ENCODE results near the gene FHIT.
"Not testable (repeated sequence)": the region's sequence is repeated elsewhere in the genome, so short reads cannot be mapped to it uniquely, and the experiment has no call there.

FHIT gene

DNA sequence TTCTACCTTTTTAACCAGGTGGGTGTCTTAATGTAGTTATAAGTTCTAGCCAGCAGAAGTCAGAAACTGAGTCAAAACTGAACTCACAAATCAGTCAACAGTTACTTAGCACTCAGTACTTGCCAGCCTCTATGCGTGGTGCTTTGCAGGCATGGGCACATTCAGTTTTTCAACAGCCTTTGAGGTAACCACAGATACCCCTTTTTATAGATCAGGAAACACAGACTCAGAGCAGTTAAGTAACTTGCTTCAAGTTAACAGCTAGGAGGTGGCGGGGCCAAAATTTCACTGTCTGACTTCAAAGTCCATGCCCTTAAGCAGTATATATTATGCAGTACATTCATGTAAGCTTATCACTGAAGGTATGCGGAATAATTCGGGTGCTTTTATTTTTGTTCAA lies 139.4 kb downstream of the FHIT start:
- DNase-seq (ENCODE audit: low spot score) = no peak

DNA sequence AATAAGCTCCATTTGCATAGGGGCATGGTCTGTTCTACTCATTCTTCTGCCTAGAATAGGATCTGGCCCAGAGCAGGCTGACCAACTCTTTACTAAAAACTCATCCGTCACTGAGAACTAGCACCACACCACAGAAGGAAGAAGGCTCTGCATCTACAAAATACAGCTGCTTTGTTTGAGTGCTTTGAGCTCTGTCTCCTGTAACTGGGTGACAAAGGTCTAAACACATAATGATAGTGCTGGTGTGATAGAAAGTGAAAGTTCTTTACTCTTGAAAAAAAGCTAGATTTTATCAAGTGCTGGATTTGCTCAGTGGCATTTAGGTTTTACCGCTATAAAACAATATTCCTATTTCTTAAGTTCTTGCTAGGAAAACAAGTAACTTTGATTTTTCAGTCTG lies 140.7 kb downstream of the FHIT start:
- DNase-seq (ENCODE audit: low spot score) = no peak

DNA sequence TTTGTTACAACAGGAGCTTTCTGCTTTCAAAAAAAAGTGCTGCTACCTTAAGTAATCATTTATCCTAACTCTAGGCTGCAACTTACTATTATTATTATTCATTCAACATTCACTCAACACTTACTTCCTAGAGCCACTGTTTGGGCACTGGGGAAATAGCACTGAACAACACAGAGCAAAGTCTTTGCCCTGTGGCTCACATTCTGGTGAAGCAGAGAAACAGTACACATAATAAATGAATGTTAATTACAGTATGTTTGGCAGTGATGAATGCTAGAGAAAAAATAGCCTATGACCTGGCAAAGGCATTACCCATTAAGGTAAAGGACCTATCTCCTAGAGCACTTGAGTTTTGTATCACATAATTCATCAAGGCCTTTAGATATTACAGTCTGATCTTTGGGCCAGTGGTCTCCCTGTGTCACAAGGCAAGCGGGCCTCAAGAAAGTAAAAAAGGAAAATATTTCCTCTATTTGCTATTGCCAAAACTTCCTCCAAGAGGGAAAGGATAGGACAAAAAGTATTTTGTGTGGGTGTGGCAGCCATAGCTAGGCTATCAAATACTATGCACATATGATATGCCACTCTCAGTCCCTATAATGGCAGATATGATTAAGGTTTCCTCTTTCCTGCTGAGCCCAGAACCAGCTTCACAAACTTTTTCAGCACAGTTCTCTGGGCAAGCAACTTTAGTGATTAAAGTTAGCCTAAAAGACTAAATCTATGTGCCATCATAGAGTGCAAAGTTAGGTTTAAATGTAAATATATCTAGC lies 142.8 kb downstream of the FHIT start:
- no peak for DNase-seq (ENCODE audit: low spot score)

GRCh38 chr3:61094608-61095007 lies 156.6 kb downstream of the FHIT start:
- DNase-seq (ENCODE audit: low spot score) = no peak

DNA sequence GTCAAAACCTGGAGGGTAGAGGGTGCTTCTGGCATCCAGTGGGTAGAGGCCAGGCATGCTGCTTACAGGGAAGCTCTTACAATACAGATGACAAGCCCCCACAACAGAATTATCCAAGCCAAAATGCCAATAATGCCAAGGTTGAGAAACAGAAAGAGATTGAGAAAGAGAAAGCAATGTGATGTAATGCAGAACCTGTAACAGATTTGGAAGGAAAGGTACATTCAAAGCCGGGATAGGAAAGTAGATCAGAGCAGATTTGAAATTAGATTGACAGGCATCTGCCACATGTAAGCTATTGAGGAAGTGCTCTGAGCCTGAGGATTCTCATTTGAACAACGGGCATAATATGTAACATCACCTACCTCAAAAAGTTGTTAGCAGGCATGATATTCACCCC lies 157.9 kb downstream of the FHIT start:
- no peak for DNase-seq (ENCODE audit: low spot score)

- no peak for DNase-seq (ENCODE audit: low spot score)
Observed at GRCh38 chr3:61092870-61093269, 158.4 kb downstream of the FHIT start.

DNA sequence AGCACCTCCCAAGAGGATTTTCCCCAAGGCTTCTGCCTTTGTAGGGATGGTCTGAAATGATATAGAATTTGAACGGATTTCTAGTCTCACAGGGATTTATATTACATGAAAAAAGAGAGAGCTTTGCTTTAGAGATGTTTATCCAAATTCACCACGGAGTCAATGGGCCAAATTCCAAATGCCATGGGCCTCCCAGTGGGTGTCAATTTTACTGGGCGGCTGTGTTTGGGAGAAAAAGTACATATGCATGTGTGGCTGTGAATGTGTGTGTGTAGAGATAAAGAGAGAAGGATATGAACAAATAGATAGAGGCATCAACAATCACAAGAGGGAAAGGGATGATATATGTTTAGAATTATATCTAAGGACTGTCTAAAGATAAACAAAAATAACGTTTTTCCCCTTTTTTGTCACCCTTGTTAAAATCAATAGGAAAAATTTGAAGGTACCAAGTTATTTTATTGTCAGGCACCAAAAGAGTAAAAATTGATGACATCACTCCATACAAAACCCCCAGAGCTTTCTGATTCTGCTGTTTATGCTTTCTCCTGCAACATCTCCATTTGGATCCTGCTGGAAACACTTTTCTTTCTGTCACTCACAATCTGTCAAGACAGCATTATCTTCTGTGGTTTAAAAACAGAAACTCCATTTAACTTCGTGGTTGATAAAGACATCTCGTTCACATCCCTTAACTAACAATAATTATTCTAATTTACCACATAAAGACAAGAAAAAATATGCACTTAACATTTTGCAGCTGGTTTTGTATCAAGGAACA lies 160.7 kb downstream of the FHIT start:
- DNase-seq (ENCODE audit: low spot score) = no peak

DNA sequence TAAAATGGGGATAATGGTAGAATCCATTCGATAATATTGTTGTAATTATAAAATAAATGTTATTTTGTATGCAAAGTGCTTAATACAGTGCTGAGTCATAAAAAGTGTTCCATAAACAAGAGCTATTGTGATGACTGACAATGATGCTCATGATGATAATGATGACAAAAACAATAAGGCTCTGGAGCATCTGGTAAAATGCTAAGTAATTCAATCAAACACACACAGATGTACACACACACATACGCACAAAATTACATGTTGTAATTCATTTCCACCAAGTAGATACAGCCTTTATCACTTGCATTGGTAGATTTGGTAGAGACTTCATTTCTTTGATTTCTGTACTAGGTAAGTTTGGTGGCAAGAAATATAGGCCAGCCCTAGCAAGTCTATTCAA lies 163.8 kb downstream of the FHIT start:
- DNase-seq (ENCODE audit: low spot score) = no peak

- no peak for DNase-seq (ENCODE audit: low spot score)
Observed at GRCh38 chr3:61081554-61081953, 169.7 kb downstream of the FHIT start.

GRCh38 chr3:61080737-61081445 lies 170.4 kb downstream of the FHIT start:
- DNase-seq (ENCODE audit: low spot score) = no peak

GRCh38 chr3:61078048-61078752 lies 173.1 kb downstream of the FHIT start:
- DNase-seq (ENCODE audit: low spot score) = no peak

DNA sequence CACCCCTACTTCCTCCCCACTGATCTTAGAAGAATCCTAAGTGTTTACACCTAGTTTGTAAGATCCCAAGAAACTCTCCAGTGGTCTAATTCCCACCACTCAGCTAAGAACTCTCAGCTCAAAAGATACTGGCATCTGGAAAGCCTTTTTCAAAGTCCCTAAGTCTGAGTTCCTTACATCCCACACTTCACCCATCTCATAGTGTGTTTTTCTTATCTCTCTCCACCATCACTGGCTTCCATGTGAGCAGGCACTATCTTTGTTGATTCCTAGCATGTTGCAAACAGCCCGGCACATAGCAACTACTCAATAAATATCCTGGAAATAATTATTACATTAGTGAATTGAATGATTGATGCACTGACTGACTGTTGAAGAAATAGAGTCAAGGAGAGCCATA lies 173.7 kb downstream of the FHIT start:
- no peak for DNase-seq (ENCODE audit: low spot score)

- DNase-seq (ENCODE audit: low spot score) = no peak
Observed at GRCh38 chr3:61074783-61075182, 176.5 kb downstream of the FHIT start.

DNA sequence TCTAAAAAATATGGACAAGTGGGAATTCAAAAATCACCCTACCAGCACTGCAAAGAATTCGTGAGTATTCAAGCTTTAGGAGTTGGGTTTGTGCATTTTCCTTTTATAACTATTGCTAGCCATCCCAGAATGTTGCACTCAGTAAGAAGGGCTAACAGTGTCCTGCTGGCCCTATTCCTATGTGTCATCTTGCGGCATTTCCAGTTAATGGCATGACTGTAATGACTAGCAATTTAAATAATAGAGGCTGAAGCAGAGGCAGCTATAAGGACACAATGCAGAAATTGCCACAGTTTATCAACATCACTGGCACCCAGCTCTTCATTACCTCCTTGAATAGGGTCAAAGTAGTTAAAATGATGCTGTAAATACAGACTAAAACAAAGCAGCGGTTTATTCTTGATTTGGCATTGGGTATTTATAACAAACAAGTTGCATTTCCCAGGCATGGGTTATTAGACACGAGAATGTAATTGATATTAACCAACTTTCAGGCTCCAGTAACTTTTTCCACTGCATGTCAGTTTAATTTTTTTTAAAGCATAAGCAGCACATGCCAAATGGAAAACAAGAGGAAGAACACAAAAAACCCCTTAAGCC lies 177.6 kb downstream of the FHIT start:
- no peak for DNase-seq (ENCODE audit: low spot score)

DNA sequence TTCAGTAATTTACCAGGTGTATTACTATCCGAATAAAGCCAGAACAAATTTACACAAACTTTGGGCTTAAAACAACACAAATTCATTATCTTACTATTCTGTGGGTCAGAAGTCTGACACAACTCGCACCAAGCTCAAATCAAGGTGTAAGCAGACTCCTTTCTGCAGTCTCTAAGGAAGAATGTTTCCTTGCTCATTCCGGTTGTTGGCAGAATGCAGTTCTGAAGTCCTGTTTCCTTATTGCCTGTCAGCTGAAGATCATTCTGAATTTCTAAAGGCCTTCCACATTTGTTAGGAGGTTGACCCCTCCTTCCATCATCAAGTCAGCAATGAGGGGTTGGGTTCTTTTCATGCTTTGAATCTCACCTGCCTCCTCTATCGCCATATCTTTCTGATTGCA lies 183.2 kb downstream of the FHIT start:
- DNase-seq (ENCODE audit: low spot score) = no peak

GRCh38 chr3:61066800-61067199 lies 184.5 kb downstream of the FHIT start:
- no peak for DNase-seq (ENCODE audit: low spot score)

- not testable (repeated sequence) for DNase-seq (ENCODE audit: low spot score)
Observed at GRCh38 chr3:61066222-61066621, 185.0 kb downstream of the FHIT start.

GRCh38 chr3:61065451-61066011 lies 185.7 kb downstream of the FHIT start:
- no peak for DNase-seq (ENCODE audit: low spot score)

GRCh38 chr3:61061092-61061723 lies 190.0 kb downstream of the FHIT start:
- DNase-seq (ENCODE audit: low spot score) = no peak

DNA sequence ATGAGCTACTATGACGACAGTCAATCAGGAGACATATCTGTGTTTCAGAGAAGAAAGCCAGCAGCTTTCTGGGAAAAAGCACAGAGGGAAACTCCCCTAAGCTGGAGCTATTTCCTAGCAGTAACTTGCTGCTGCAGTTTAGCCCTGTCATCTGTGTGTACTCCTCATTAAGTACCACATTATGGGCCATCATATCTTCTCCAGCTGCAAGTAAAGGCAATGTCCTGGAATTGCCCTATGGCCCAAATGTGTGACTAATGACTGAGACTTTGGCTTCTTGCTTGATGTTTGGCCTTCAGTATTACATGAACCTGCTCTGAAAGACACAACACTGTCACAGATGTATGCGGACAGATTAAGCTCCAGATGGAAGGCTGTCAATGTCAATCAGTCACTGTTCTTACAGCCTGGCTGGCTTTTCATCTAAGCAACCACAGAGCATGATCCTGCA lies 190.8 kb downstream of the FHIT start:
- DNase-seq (ENCODE audit: low spot score) = no peak

DNA sequence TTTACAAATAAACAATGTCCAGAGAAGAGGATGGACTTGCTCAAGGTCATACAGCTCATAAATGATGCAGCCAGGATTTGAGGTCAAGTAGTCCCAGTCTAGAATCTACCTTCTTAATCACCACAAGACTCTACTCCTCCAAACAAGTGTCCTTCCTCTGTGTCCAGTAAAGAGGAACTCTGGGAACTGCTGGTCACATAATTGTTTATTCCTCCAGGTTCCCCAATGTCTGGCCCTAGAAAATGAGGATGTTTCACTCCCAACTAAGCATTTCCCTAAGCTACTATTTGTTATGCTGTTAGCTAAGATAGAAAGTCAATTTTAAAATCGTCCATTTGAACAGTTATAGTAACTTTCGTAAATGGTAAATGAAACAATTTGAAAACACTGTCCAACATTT lies 192.4 kb downstream of the FHIT start:
- DNase-seq (ENCODE audit: low spot score) = no peak
